ENCODE results near the gene CHCHD5.
A peak's percentile ranks its signal among the peaks of the same experiment; 100 is the strongest.

Gene CHCHD5

DNA sequence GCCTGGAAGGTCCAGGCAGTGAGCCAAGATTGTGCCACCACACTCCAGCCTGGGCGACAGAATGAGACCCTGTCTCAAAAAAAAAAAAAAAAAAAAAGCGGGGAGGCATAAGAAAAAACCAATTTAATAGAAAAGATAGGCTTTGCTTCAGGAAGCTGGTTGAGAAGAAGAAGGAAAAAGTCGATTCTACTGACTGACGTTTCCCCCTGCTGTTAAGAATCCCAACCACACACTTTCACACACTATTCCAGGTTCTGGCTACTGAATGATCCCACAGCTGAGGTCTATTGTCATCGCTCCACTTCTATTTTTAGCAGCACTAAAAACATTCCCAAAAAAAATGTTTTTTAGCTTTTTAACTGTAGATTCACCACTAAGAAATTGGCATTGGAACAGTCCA lies 6.7 kb upstream of the CHCHD5 start:
- peaks cover 7% of the 10 kb centered on the region; the same call in 1 of the 2 replicates for H3K36me3 ChIP-seq (ENCODE audit: insufficient read depth, low read length)
- no peaks in the 10 kb centered on the region for H3K4me1 ChIP-seq (ENCODE audit: insufficient read depth, low read length)
- no peak overlapping the region for H3K9ac ChIP-seq (ENCODE audit: low read depth, low read length)
- no peaks in the 10 kb centered on the region for H3K9me3 ChIP-seq (ENCODE audit: control insufficient read depth, insufficient read depth, low read length)

GRCh38 chr2:112579241-112579640 lies 5.2 kb upstream of the CHCHD5 start:
- Histone ChIP-seq H3K9me3 (ENCODE audit: control insufficient read depth, insufficient read depth, low read length) (no peaks in the 10 kb centered on the region), H3K9ac (ENCODE audit: low read depth, low read length) (no peak overlapping the region), H3K4me1 (ENCODE audit: insufficient read depth, low read length) (peaks cover 7% of the 10 kb centered on the region; the same call in 1 of the 2 replicates), H3K36me3 (ENCODE audit: insufficient read depth, low read length) (peaks cover 7% of the 10 kb centered on the region; the same call in 1 of the 2 replicates)

GRCh38 chr2:112580084-112580483 lies 4.3 kb upstream of the CHCHD5 start:
- peaks cover 7% of the 10 kb centered on the region; the same call in 1 of the 2 replicates for H3K4me1 ChIP-seq (ENCODE audit: insufficient read depth, low read length)
- H3K36me3 ChIP-seq (ENCODE audit: insufficient read depth, low read length): peaks cover 4% of the 10 kb centered on the region; the same call in 1 of the 2 replicates
- H3K9me3 ChIP-seq (ENCODE audit: control insufficient read depth, insufficient read depth, low read length): no peaks in the 10 kb centered on the region
- no peak overlapping the region for H3K9ac ChIP-seq (ENCODE audit: low read depth, low read length)

DNA sequence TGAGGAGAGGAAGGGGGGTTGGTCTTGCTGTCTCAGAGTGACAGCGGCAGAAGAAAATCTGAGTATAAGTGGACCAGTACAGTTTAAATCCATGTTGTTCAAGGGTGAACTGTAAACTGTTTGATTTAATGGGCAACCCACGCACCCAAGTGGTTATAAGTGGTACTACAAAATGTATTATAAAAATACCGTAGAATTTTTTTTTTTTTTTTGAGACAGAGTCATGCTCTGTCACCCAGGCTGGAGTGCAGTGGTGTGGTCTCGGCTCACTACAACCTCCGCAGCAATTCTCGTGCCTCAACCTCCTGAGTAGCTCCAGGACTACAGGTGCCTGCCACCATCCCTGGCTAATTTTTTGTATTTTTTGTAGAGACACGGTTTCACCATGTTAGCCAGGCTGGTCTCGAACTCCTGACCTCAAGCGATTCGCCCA lies 2.1 kb upstream of the CHCHD5 start:
- no peaks in the 10 kb centered on the region for H3K9me3 ChIP-seq (ENCODE audit: control insufficient read depth, insufficient read depth, low read length)
- no peak overlapping the region for H3K9ac ChIP-seq (ENCODE audit: low read depth, low read length)
- H3K4me1 ChIP-seq (ENCODE audit: insufficient read depth, low read length): peaks cover 7% of the 10 kb centered on the region; the same call in 1 of the 2 replicates
- H3K36me3 ChIP-seq (ENCODE audit: insufficient read depth, low read length): peaks cover 3% of the 10 kb centered on the region

GRCh38 chr2:112583497-112584133 lies 794 bp upstream of the CHCHD5 start:
- no peaks in the 10 kb centered on the region for H3K9me3 ChIP-seq (ENCODE audit: control insufficient read depth, insufficient read depth, low read length)
- H3K4me1 ChIP-seq (ENCODE audit: insufficient read depth, low read length): peaks cover 7% of the 10 kb centered on the region; the same call in 1 of the 2 replicates
- H3K9ac ChIP-seq (ENCODE audit: low read depth, low read length): peak overlapping the region; percentile 75
- peaks cover 5% of the 10 kb centered on the region for H3K36me3 ChIP-seq (ENCODE audit: insufficient read depth, low read length)

DNA sequence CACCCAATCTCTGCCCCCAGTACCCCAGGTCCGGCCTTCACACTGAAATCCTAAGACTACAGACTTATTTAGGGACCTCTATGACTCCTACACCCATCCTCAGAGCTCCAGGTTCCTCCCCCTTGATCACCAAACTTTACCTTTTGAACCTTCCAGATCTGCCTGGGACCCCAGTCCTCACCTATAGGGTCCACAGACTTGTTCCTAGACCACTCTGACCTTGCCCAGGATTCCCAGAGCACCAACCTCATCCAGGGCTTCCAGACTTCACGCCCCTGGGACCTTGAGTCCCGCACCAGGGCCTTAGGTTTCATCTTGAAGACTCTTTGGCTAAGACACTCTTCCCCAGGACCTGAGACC lies 462 bp downstream of the CHCHD5 start:
- Histone ChIP-seq H3K9me3 (ENCODE audit: control insufficient read depth, insufficient read depth, low read length) (no peaks in the 10 kb centered on the region), H3K36me3 (ENCODE audit: insufficient read depth, low read length) (peaks cover 5% of the 10 kb centered on the region), H3K4me1 (ENCODE audit: insufficient read depth, low read length) (peaks cover 7% of the 10 kb centered on the region; the same call in 1 of the 2 replicates), H3K9ac (ENCODE audit: low read depth, low read length) (peak overlapping the region; percentile 75)

DNA sequence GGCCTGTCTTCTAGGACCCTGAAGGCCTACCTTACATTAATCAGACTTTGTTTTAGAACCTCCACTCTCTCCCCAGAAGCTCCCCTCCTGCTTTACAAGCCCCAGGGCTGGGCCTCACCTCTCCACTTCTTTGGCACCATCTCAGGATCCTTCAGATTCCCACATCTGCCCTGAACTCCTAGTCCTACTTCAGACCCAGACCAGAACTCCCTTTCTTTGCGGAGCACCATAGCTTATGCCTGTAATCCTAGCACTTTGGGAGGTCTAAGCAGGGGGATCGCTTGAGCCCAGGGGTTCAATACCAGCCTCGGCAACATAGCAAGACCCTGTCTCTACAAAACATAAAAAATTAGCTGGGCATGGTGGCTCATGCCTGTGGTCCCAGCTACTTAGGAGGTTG lies 991 bp downstream of the CHCHD5 start:
- no peaks in the 10 kb centered on the region for H3K9me3 ChIP-seq (ENCODE audit: control insufficient read depth, insufficient read depth, low read length)
- peaks cover 5% of the 10 kb centered on the region for H3K36me3 ChIP-seq (ENCODE audit: insufficient read depth, low read length)
- peak overlapping the region; percentile 75 for H3K9ac ChIP-seq (ENCODE audit: low read depth, low read length)
- H3K4me1 ChIP-seq (ENCODE audit: insufficient read depth, low read length): peaks cover 7% of the 10 kb centered on the region; the same call in 1 of the 2 replicates

DNA sequence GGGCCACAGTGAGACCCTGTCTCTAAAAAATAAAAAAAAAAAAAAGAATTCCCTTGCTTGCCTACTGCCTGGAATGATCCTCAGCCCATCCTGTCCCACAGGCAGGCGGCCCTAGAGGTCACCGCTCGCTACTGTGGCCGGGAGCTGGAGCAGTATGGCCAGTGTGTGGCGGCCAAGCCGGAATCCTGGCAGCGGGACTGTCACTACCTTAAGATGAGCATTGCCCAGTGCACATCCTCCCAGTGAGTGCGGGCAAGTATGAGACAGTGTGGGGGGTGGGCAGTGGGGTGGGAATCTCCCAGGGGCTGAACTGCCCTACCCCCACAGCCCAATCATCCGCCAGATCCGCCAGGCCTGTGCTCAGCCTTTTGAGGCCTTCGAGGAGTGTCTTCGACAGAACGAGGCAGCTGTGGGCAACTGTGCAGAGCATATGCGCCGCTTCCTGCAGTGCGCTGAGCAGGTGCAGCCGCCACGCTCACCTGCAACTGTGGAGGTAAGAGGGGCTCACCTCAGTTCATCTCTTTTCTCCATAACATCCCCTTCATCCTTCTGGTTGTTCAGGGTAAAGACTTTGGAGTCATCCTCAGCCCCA lies 1.6 kb downstream of the CHCHD5 start:
- Histone ChIP-seq H3K4me1 (ENCODE audit: insufficient read depth, low read length) (peaks cover 7% of the 10 kb centered on the region; the same call in 1 of the 2 replicates), H3K9me3 (ENCODE audit: control insufficient read depth, insufficient read depth, low read length) (no peaks in the 10 kb centered on the region), H3K36me3 (ENCODE audit: insufficient read depth, low read length) (peaks cover 5% of the 10 kb centered on the region), H3K9ac (ENCODE audit: low read depth, low read length) (no peak overlapping the region)

- peaks cover 5% of the 10 kb centered on the region for H3K36me3 ChIP-seq (ENCODE audit: insufficient read depth, low read length)
- H3K4me1 ChIP-seq (ENCODE audit: insufficient read depth, low read length): no peaks in the 10 kb centered on the region
- no peak overlapping the region for H3K9ac ChIP-seq (ENCODE audit: low read depth, low read length)
- no peaks in the 10 kb centered on the region for H3K9me3 ChIP-seq (ENCODE audit: control insufficient read depth, insufficient read depth, low read length)
Measured at GRCh38 chr2:112588611-112589045, 4.2 kb downstream of the CHCHD5 start.

- Histone ChIP-seq H3K36me3 (ENCODE audit: insufficient read depth, low read length) (peaks cover 5% of the 10 kb centered on the region), H3K9ac (ENCODE audit: low read depth, low read length) (no peak overlapping the region), H3K9me3 (ENCODE audit: control insufficient read depth, insufficient read depth, low read length) (no peaks in the 10 kb centered on the region), H3K4me1 (ENCODE audit: insufficient read depth, low read length) (no peaks in the 10 kb centered on the region)
Measured at GRCh38 chr2:112591413-112591812, 7.0 kb downstream of the CHCHD5 start.

GRCh38 chr2:112593736-112594135 lies 9.3 kb downstream of the CHCHD5 start:
- no peaks in the 10 kb centered on the region for H3K4me1 ChIP-seq (ENCODE audit: insufficient read depth, low read length)
- no peaks in the 10 kb centered on the region for H3K9me3 ChIP-seq (ENCODE audit: control insufficient read depth, insufficient read depth, low read length)
- no peak overlapping the region for H3K9ac ChIP-seq (ENCODE audit: low read depth, low read length)
- no peaks in the 10 kb centered on the region for H3K36me3 ChIP-seq (ENCODE audit: insufficient read depth, low read length)

DNA sequence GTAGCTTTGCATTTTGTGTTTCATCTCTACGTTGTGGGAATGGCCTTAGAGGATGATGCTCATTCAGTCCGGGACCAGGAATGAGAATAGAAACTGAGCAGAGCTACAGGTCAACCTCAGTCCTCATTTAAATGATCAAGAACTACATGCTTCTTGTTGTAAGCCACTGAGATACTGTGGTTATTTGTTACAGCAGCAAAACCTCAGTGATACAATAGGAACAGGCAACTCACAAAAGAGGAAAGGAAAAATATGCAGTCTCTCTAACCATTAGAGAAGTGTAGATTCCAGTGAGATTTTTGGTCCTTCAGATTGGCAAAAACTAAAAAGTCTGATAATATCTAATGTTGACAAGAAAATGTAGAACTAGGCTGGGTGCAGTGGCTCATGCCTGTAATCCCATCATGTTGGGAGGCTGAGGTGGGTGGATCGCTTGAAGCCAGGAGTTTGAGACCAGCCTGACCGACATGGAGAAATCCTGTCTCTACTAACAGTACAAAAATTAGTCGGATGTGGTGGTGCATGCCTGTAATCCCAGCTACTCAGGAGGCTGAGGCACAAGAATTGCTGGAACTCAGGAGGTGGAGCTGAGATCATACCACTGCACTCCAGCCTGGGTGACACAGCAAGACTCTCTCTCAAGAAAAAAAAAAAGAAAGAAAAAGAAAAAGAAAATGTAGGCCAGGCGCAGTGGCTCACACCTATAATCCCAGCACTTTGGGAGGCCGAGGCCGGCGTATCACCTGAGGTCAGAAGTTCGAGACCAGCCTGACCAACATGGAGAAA lies 13.3 kb downstream of the CHCHD5 start:
- Histone ChIP-seq H3K9ac (ENCODE audit: low read depth, low read length) (no peak overlapping the region), H3K36me3 (ENCODE audit: insufficient read depth, low read length) (no peaks in the 10 kb centered on the region), H3K9me3 (ENCODE audit: control insufficient read depth, insufficient read depth, low read length) (no peaks in the 10 kb centered on the region), H3K4me1 (ENCODE audit: insufficient read depth, low read length) (no peaks in the 10 kb centered on the region)

GRCh38 chr2:112600634-112601033 lies 16.2 kb downstream of the CHCHD5 start:
- Histone ChIP-seq H3K36me3 (ENCODE audit: insufficient read depth, low read length) (no peaks in the 10 kb centered on the region), H3K9ac (ENCODE audit: low read depth, low read length) (no peak overlapping the region), H3K4me1 (ENCODE audit: insufficient read depth, low read length) (no peaks in the 10 kb centered on the region), H3K9me3 (ENCODE audit: control insufficient read depth, insufficient read depth, low read length) (no peaks in the 10 kb centered on the region)

- H3K9me3 ChIP-seq (ENCODE audit: control insufficient read depth, insufficient read depth, low read length): no peaks in the 10 kb centered on the region
- H3K4me1 ChIP-seq (ENCODE audit: insufficient read depth, low read length): 0 out of 2 replicates have a peak, but pooled peaks cover 2% of the 10 kb centered on the region
- H3K36me3 ChIP-seq (ENCODE audit: insufficient read depth, low read length): no peaks in the 10 kb centered on the region
- no peak overlapping the region for H3K9ac ChIP-seq (ENCODE audit: low read depth, low read length)
Measured at GRCh38 chr2:112601754-112602153, 17.3 kb downstream of the CHCHD5 start.

All from ES-I3 (cell line).